ENCODE data around the gene NUP153.
"Not testable (repeated sequence)": the region's sequence is repeated elsewhere in the genome, so short reads cannot be mapped to it uniquely, and the experiment has no call there.

NUP153 gene

GRCh38 chr6:17593246-17593645, 113.5 kb downstream of the NUP153 start:
- no peak for DNase-seq (ENCODE audit: low read depth)
- TF ChIP-seq, protein P1, sequence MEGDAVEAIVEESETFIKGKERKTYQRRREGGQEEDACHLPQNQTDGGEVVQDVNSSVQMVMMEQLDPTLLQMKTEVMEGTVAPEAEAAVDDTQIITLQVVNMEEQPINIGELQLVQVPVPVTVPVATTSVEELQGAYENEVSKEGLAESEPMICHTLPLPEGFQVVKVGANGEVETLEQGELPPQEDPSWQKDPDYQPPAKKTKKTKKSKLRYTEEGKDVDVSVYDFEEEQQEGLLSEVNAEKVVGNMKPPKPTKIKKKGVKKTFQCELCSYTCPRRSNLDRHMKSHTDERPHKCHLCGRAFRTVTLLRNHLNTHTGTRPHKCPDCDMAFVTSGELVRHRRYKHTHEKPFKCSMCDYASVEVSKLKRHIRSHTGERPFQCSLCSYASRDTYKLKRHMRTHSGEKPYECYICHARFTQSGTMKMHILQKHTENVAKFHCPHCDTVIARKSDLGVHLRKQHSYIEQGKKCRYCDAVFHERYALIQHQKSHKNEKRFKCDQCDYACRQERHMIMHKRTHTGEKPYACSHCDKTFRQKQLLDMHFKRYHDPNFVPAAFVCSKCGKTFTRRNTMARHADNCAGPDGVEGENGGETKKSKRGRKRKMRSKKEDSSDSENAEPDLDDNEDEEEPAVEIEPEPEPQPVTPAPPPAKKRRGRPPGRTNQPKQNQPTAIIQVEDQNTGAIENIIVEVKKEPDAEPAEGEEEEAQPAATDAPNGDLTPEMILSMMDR (conservative IDR thresholded peaks at IDR 0.05; ENCODE audit: low read depth, low read length) = no peak
- H3K4me3 ChIP-seq (ENCODE audit: low read length) = no peak overlapping the region

- H3K4me3 ChIP-seq (ENCODE audit: low read length) = no peak overlapping the region
Measured at GRCh38 chr6:17591287-17591686, 115.4 kb downstream of the NUP153 start.

DNA sequence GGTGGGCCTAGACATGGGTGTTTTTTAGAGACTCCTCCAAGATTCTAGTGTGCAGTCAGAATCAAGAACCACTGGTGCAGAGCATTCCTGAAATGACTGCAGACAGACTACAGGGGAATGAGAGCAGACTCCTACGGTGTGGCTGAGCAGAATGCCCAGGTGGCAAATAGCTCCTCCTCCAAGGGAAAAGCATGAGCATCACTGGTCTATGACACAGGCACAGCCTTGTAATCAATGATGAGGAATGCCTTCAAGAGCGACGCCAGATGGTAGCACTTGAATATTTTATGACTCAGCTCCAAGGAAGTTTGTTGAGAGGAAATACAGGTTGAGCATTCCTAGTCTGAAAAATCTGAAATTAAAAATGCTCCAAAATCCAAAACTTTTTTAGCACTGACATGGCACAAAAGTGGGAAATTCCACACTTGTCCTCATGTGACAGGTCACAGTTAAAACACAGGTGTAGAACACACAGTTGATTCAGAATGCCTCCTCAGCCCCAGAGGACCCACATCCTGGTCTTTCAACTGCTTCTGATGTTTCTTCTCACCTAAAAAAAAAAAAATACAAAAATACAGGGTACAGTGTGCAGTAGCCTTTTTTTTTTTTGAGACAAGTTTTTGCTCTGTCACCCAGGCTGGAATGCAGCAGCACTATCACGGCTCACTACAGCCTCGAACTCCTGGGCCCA, 117.2 kb downstream of the NUP153 start:
- no peak overlapping the region for H3K4me3 ChIP-seq (ENCODE audit: low read length)
- peak; percentile 48 for DNase-seq (ENCODE audit: low read depth)

More at GRCh38 chr6:17591287-17591686, 115.4 kb downstream of the NUP153 start:
- TF ChIP-seq, protein P1 (conservative IDR thresholded peaks at IDR 0.05; ENCODE audit: low read depth, low read length) = no peak
- DNase-seq (ENCODE audit: low read depth) = no peak

GRCh38 chr6:17588011-17588410, 118.7 kb downstream of the NUP153 start:
- H3K4me3 ChIP-seq (ENCODE audit: low read length) = no peak overlapping the region
- DNase-seq (ENCODE audit: low read depth) = no peak
- TF ChIP-seq, protein P1 (conservative IDR thresholded peaks at IDR 0.05; ENCODE audit: low read depth, low read length) = no peak

More for the DNA sequence above, 117.2 kb downstream of the NUP153 start:
- TF ChIP-seq, protein P1 (conservative IDR thresholded peaks at IDR 0.05; ENCODE audit: low read depth, low read length) = peak; percentile 23

- not testable (repeated sequence) for H3K4me3 ChIP-seq (ENCODE audit: low read length); DNase-seq (ENCODE audit: low read depth)
Measured at GRCh38 chr6:17586623-17587022, 120.1 kb downstream of the NUP153 start.

DNA sequence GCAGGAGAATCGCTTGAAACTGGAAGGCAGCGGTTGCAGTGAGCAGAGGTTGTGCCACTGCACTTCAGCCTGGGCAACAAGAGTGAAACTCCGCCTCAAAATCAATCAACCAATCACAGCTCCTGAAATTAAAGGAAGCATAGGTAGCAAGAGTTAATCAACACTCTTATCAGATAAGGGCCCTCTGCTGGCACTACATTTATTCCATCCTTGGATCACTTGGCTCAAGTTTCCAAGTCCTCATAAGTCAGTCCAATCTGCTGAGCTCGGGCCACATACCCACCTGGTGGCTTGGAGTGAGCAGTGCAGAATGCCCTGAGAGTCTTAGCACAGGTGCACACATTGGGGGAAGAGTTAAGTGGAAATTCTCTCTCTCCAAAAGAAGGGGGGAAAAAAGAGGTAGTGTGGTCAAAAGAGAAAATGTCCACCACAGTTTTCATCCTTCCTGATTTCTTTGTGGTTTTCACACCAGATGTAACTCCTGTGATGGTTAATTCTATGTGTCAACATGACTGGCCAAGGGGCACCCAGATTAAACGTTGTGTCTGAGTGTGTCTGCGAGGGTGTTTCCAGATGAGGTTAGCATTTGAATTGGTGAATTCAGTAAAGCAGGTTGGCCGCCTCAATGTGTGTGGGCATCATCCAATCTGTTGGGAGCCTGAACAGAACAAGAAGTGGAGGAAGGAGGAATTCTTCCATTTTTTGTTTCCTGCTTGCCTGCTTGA, 120.8 kb downstream of the NUP153 start:
- H3K4me3 ChIP-seq (ENCODE audit: low read length) = no peak overlapping the region
- DNase-seq (ENCODE audit: low read depth) = no peak
- TF ChIP-seq, protein P1 (conservative IDR thresholded peaks at IDR 0.05; ENCODE audit: low read depth, low read length) = peak; percentile 25

GRCh38 chr6:17584241-17584803, 122.4 kb downstream of the NUP153 start:
- peak; percentile 64 for DNase-seq (ENCODE audit: low read depth)
- no peak overlapping the region for H3K4me3 ChIP-seq (ENCODE audit: low read length)
- TF ChIP-seq, protein P1 (conservative IDR thresholded peaks at IDR 0.05; ENCODE audit: low read depth, low read length) = peak; percentile 60
